Panc1 (cell line): Measurements from ENCODE around the gene RABL6.

Source experiments
- POLR2AphosphoS5 ChIP-seq: IDR thresholded peaks from 2 replicates; pipeline ENCODE4 v1.6.1; 2012; ENCODE audit warnings: mild to moderate bottlenecking, low read depth, low read length, moderate library complexity
- SIN3A ChIP-seq: IDR thresholded peaks from 2 replicates; pipeline ENCODE4 v1.6.1; 2012; ENCODE audit warnings: low read depth, mild to moderate bottlenecking, low read length, moderate library complexity, borderline replicate concordance; ENCODE audit not compliant: insufficient read depth
- TF ChIP-seq, protein P1 (sequence below): fragments of 450-650 bp; IDR thresholded peaks from 2 replicates; pipeline ENCODE4 v1.5.1; 2017; ENCODE audit warnings: mild to moderate bottlenecking

DNA sequence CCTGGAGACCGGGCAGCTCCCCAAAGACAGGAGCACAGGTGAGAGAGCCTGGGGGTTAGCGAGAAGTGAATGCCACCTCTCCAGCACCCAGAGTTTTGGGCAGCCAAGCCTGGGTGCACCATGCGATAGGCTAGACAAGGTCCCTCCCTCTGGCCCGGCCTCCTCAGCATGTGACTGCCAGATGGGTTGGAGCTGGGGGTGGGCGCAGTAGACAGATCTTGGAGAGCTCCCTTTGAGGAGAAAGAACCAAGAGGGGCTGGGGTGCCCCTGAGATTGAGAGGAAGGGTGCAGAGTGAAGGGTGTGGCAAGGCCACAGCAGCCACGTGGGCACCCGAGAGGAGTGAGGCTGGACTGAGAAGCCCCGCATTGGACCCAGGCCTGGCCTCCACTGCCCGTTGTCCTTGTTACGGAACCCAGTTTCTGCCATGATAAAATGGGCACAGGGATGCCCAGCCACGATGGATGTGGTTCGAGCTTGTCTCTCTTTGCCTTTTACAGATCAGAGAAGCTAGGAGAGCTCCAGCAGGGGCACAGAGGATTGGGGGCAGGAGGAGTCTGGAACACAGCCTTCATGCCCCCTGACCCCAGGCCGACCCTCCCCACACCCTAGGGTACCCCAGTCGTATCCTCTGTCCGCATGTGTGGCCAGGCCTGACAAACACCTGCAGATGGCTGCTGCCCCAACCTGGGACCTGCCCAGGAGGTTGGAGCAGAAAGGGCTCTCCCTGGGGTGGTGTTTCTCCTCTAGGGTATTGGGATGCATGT lies 15.2 kb upstream of the RABL6 start:
- TF ChIP-seq, protein P1, sequence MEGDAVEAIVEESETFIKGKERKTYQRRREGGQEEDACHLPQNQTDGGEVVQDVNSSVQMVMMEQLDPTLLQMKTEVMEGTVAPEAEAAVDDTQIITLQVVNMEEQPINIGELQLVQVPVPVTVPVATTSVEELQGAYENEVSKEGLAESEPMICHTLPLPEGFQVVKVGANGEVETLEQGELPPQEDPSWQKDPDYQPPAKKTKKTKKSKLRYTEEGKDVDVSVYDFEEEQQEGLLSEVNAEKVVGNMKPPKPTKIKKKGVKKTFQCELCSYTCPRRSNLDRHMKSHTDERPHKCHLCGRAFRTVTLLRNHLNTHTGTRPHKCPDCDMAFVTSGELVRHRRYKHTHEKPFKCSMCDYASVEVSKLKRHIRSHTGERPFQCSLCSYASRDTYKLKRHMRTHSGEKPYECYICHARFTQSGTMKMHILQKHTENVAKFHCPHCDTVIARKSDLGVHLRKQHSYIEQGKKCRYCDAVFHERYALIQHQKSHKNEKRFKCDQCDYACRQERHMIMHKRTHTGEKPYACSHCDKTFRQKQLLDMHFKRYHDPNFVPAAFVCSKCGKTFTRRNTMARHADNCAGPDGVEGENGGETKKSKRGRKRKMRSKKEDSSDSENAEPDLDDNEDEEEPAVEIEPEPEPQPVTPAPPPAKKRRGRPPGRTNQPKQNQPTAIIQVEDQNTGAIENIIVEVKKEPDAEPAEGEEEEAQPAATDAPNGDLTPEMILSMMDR: no peak
- TF ChIP-seq SIN3A: no peak
- no peak for TF ChIP-seq POLR2AphosphoS5
